ENCODE measurements around the gene LYVE1. TPM values are rescaled to one million over a fixed set of nuclear protein-coding genes. Genes with fewer than 3 reads are reported as not detected.

LYVE1 gene
- total and polyA plus RNA-seq, 2 donors = 4.1 to 16.1 TPM

DNA sequence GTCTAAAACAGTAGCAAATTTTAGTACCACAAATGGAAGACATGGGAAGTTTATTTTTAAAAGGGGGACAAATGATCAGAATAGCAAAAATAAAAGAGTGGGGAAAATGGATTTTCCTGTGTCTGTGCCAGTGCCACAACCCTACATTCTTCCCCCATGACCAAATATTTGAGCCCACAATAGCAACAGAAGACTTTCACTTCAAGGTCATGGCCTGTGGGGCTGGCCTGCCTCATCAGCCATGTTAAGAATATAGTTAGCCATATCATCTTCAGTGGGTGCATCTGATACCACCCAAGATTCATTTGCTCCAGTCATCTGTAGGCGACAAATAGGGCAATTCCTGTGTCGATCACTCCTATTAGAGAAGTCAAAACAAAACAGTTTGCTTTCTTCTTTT is 53.8 kb downstream of the LYVE1 start:
- WGBS = 97% methylated on average over 2 of the region's 2 CpGs
- H3K9me3 ChIP-seq (ENCODE audit: control insufficient read depth in 2 of 2, insufficient read depth in 1 of 2, low read length in 1 of 2) = no peaks in the 10 kb centered on the region
- H3K4me3 ChIP-seq (ENCODE audit: low read length in 2 of 2) = no peak overlapping the region
- H3K4me1 ChIP-seq (ENCODE audit: control insufficient read depth in 2 of 2, insufficient read depth in 2 of 2, low read length in 2 of 2) = no peaks in the 10 kb centered on the region
- DNase-seq (ENCODE audit: low read depth in 6 of 9, low spot score in 9 of 9) = no peak
- no peaks in the 10 kb centered on the region for H3K27me3 ChIP-seq (ENCODE audit: control insufficient read depth in 2 of 2, insufficient read depth in 1 of 2, low read length in 1 of 2)
- no peak overlapping the region for H3K27ac ChIP-seq (ENCODE audit: low read depth in 1 of 2, low read length in 1 of 2)
- H3K36me3 ChIP-seq (ENCODE audit: control insufficient read depth in 2 of 2, insufficient read depth in 2 of 2, low read length in 1 of 2) = peaks cover 18 to 24% of the 10 kb centered on the region in 2 donors

GRCh38 chr11:10514202-10514601 is 54.3 kb downstream of the LYVE1 start:
- Histone ChIP-seq H3K27ac (ENCODE audit: low read depth in 1 of 2, low read length in 1 of 2) (no peak overlapping the region), H3K27me3 (ENCODE audit: control insufficient read depth in 2 of 2, insufficient read depth in 1 of 2, low read length in 1 of 2) (no peaks in the 10 kb centered on the region), H3K4me3 (ENCODE audit: low read length in 2 of 2) (no peak overlapping the region), H3K4me1 (ENCODE audit: control insufficient read depth in 2 of 2, insufficient read depth in 2 of 2, low read length in 2 of 2) (no peaks in the 10 kb centered on the region), H3K36me3 (ENCODE audit: control insufficient read depth in 2 of 2, insufficient read depth in 2 of 2, low read length in 1 of 2) (peaks cover 15 to 20% of the 10 kb centered on the region in 2 donors), H3K9me3 (ENCODE audit: control insufficient read depth in 2 of 2, insufficient read depth in 1 of 2, low read length in 1 of 2) (no peaks in the 10 kb centered on the region)
- WGBS = 67% methylated on average over 2 of the region's 2 CpGs
- no peak for DNase-seq (ENCODE audit: low read depth in 6 of 9, low spot score in 9 of 9)

- Histone ChIP-seq H3K9me3 (ENCODE audit: control insufficient read depth in 2 of 2, insufficient read depth in 1 of 2, low read length in 1 of 2) (no peaks in the 10 kb centered on the region), H3K27me3 (ENCODE audit: control insufficient read depth in 2 of 2, insufficient read depth in 1 of 2, low read length in 1 of 2) (no peaks in the 10 kb centered on the region), H3K4me3 (ENCODE audit: low read length in 2 of 2) (no peak overlapping the region), H3K36me3 (ENCODE audit: control insufficient read depth in 2 of 2, insufficient read depth in 2 of 2, low read length in 1 of 2) (peaks cover 11 to 19% of the 10 kb centered on the region in 2 donors), H3K4me1 (ENCODE audit: control insufficient read depth in 2 of 2, insufficient read depth in 2 of 2, low read length in 2 of 2) (no peaks in the 10 kb centered on the region), H3K27ac (ENCODE audit: low read depth in 1 of 2, low read length in 1 of 2) (no peak overlapping the region)
- 94% methylated on average over 10 of the region's 10 CpGs for WGBS
- no peak for DNase-seq (ENCODE audit: low read depth in 6 of 9, low spot score in 9 of 9)
These were observed 57.3 kb downstream of the LYVE1 start for GRCh38 chr11:10511181-10511621.

Other genes with a start within 250 kb of the LYVE1 start
- 13.1 TPM for gene AMPD3, start 113.4 kb downstream of the LYVE1 start, total RNA-seq
- gene AMPD3, start 113.4 kb downstream of the LYVE1 start, polyA plus RNA-seq = 13.6 TPM
- gene RNF141, start 27.5 kb downstream of the LYVE1 start, total RNA-seq = 20.4 TPM
- 20.0 TPM for gene RNF141, start 27.5 kb downstream of the LYVE1 start, polyA plus RNA-seq
- gene IRAG1, start 125.1 kb upstream of the LYVE1 start, total RNA-seq = 1.7 TPM
- 3.1 TPM for gene IRAG1, start 125.1 kb upstream of the LYVE1 start, polyA plus RNA-seq
- 29.6 TPM for gene CTR9, start 182.6 kb upstream of the LYVE1 start, total RNA-seq
- gene CTR9, start 182.6 kb upstream of the LYVE1 start, polyA plus RNA-seq = 27.4 TPM
- gene EIF4G2, start 240.3 kb upstream of the LYVE1 start, total RNA-seq = 531 TPM
- gene EIF4G2, start 240.3 kb upstream of the LYVE1 start, polyA plus RNA-seq = 391 TPM